HEK293 (cell line): ENCODE results near the gene SCFD2.

Experiments
- CTCF ChIA-PET: fragments of 350-600 bp; formaldehyde crosslinking; extraction: SDS; loops from one replicate; lab custom pipeline; 2021; ENCODE audit warnings: antibody characterized with exemption; lab: Yijun Ruan, JAX
- POLR2A ChIA-PET: fragments of 300-600 bp; formaldehyde crosslinking; extraction: SDS; loops from one replicate; lab custom pipeline; 2020; ENCODE audit warnings: antibody characterized with exemption, inconsistent platforms; lab: Yijun Ruan, JAX
- H3K27ac ChIP-seq: fragments of 200-500 bp; sonication (Bioruptor generic); 2 replicates; pipeline ENCODE4 v1.5.1; 2014; ENCODE audit warnings: low read depth, low read length, control low read depth, inconsistent platforms; ENCODE audit errors: extremely low read depth
- H3K36me3 ChIP-seq, 2 experiments: fragments of 200-500 bp in 1 of 2; sonication (Bioruptor generic) in 1 of 2; 1 replicate in 1 of 2; 2 replicates in 1 of 2; pipeline ENCODE4 v1.5.1; 2014 to 2017; ENCODE audit warnings: inconsistent platforms in 2 of 2, low read length in 2 of 2; ENCODE audit not compliant: control insufficient read depth in 2 of 2, insufficient read depth in 1 of 2
- H3K4me1 ChIP-seq: fragments of 200-500 bp; sonication (Bioruptor generic); 2 replicates; pipeline ENCODE4 v1.5.1; 2014; ENCODE audit warnings: mild to moderate bottlenecking, low read length, inconsistent platforms; ENCODE audit not compliant: control insufficient read depth, insufficient read depth
- H3K4me3 ChIP-seq: 2 replicates; pipeline ENCODE4 v1.5.1; 2011; ENCODE audit warnings: low read depth, mild to moderate bottlenecking, control low read depth, low read length, moderate library complexity
- H3K9me3 ChIP-seq: fragments of 200-500 bp; sonication (Bioruptor generic); 2 replicates; pipeline ENCODE4 v1.5.1; 2014; ENCODE audit warnings: low read depth, low read length, inconsistent platforms; ENCODE audit not compliant: control insufficient read depth, insufficient read depth
- GLI4 ChIP-seq: fragments of 450-650 bp; formaldehyde crosslinking; IDR thresholded peaks from 2 replicates; pipeline ENCODE4 v1.5.1; 2016; ENCODE audit warnings: missing biosample characterization, missing genetic modification characterization
- GLIS1 ChIP-seq: fragments of 450-650 bp; formaldehyde crosslinking; IDR thresholded peaks from 2 replicates; pipeline ENCODE4 v1.5.1; 2016; ENCODE audit warnings: missing biosample characterization, missing genetic modification characterization
- HIC1 ChIP-seq: fragments of 450-650 bp; formaldehyde crosslinking; IDR thresholded peaks from 2 replicates; pipeline ENCODE4 v1.5.1; 2016; ENCODE audit warnings: missing biosample characterization, missing genetic modification characterization
- SP3 ChIP-seq: fragments of 450-650 bp; formaldehyde crosslinking; IDR thresholded peaks from 2 replicates; pipeline ENCODE4 v1.5.1; 2016; ENCODE audit warnings: missing biosample characterization, missing genetic modification characterization
- YY1 ChIP-seq: fragments of 450-650 bp; formaldehyde crosslinking; IDR thresholded peaks from 2 replicates; pipeline ENCODE4 v1.5.1; 2018; ENCODE audit warnings: missing biosample characterization, missing genetic modification characterization
- ZBTB6 ChIP-seq: fragments of 450-650 bp; formaldehyde crosslinking; IDR thresholded peaks from 2 replicates; pipeline ENCODE4 v1.5.1; 2017; ENCODE audit warnings: missing biosample characterization, missing genetic modification characterization
- ZFP41 ChIP-seq: fragments of 450-650 bp; formaldehyde crosslinking; IDR thresholded peaks from 2 replicates; pipeline ENCODE4 v1.5.1; 2016; ENCODE audit warnings: missing biosample characterization, missing genetic modification characterization, borderline replicate concordance
- ZNF10 ChIP-seq: fragments of 450-650 bp; formaldehyde crosslinking; IDR thresholded peaks from 2 replicates; pipeline ENCODE4 v1.5.1; 2017; ENCODE audit warnings: missing biosample characterization, missing genetic modification characterization
- ZNF157 ChIP-seq: fragments of 450-650 bp; formaldehyde crosslinking; IDR thresholded peaks from 2 replicates; pipeline ENCODE4 v1.5.1; 2016; ENCODE audit warnings: missing biosample characterization, missing genetic modification characterization
- ZNF23 ChIP-seq: fragments of 450-650 bp; formaldehyde crosslinking; IDR thresholded peaks from 2 replicates; pipeline ENCODE4 v1.5.1; 2016; ENCODE audit warnings: missing biosample characterization, missing genetic modification characterization, borderline replicate concordance
- ZNF292 ChIP-seq: fragments of 450-650 bp; formaldehyde crosslinking; IDR thresholded peaks from 2 replicates; pipeline ENCODE4 v1.5.1; 2016; ENCODE audit warnings: low read depth, missing biosample characterization, missing genetic modification characterization, borderline replicate concordance
- ZNF48 ChIP-seq: fragments of 450-650 bp; formaldehyde crosslinking; IDR thresholded peaks from 2 replicates; pipeline ENCODE4 v1.5.1; 2016; ENCODE audit warnings: missing biosample characterization, missing genetic modification characterization
- ZNF488 ChIP-seq: fragments of 450-650 bp; formaldehyde crosslinking; IDR thresholded peaks from 2 replicates; pipeline ENCODE4 v1.5.1; 2016; ENCODE audit warnings: missing biosample characterization, missing genetic modification characterization
- ZNF513 ChIP-seq: fragments of 450-650 bp; IDR thresholded peaks from 2 replicates; pipeline ENCODE4 v1.5.1; 2018; ENCODE audit warnings: missing biosample characterization, missing genetic modification characterization
- ZNF585B ChIP-seq: fragments of 450-650 bp; formaldehyde crosslinking; IDR thresholded peaks from 2 replicates; pipeline ENCODE4 v1.5.1; 2016; ENCODE audit warnings: missing biosample characterization, missing genetic modification characterization
- ZNF658 ChIP-seq: fragments of 450-650 bp; formaldehyde crosslinking; IDR thresholded peaks from 2 replicates; pipeline ENCODE4; 2016; ENCODE audit warnings: missing biosample characterization, missing genetic modification characterization
- ZNF776 ChIP-seq: fragments of 450-650 bp; formaldehyde crosslinking; IDR thresholded peaks from 2 replicates; pipeline ENCODE4 v1.5.0; 2017; ENCODE audit warnings: missing biosample characterization, missing genetic modification characterization, borderline replicate concordance
- TF ChIP-seq, protein P1 (sequence below): fragments of 450-650 bp; formaldehyde crosslinking; IDR thresholded peaks from 2 replicates; pipeline ENCODE4 v1.5.1; 2016; ENCODE audit warnings: missing biosample characterization, missing genetic modification characterization

Gene SCFD2

DNA sequence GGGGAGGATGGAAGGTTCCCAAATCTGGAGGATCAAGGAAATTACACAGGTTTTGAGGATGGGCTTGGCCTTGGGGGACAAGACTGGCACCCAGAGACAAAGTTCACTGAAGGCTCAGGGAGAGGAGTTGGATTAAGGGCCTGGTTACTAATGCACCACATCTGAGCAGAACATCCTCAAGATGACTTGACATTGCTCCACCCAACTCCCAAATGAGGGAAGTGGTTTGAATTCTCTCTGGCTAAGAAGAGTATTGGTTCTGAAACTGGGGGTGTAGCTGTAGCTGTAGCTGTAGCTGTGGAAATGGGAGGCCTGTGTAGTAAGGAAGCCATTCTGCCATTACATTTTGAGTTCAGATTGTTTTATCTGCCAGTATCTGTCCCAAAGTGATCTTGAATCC lies 374.4 kb downstream of the SCFD2 start (continued):
- TF ChIP-seq ZNF776 (tag by site-specific recombination) (no peak), ZNF157 (tag by site-specific recombination) (no peak), ZNF23 (tag by site-specific recombination) (no peak), ZNF585B (tag by site-specific recombination) (no peak), ZBTB6 (no peak), SP3 (tag by site-specific recombination) (no peak), ZNF488 (tag by site-specific recombination) (no peak), ZNF513 (tag by site-specific recombination) (no peak), HIC1 (tag by site-specific recombination) (no peak), ZNF10 (no peak)

- no peak overlapping the region for H3K4me3 ChIP-seq
- ChIA-PET CTCF (interaction anchor here (1.5 kb wide), 1 partner anchor 1244 kb away, joined by 7 read pairs; no protein-coding TSS in a partner anchor), POLR2A (no interaction called here)
- no peaks in the 10 kb centered on the region for H3K36me3 ChIP-seq
- H3K9me3 ChIP-seq: no peaks in the 10 kb centered on the region
- no peak overlapping the region for H3K27ac ChIP-seq
- H3K4me1 ChIP-seq: 0 out of 2 replicates have a peak, but pooled peaks cover 2% of the 10 kb centered on the region
- TF ChIP-seq ZNF658 (tag by site-specific recombination) (no peak), GLI4 (tag by site-specific recombination) (no peak), YY1 (no peak), ZNF23 (tag by site-specific recombination) (no peak), GLIS1 (tag by site-specific recombination) (no peak), ZNF48 (tag by site-specific recombination) (no peak), ZFP41 (tag by site-specific recombination) (no peak), ZNF292 (no peak)
- TF ChIP-seq, protein P1, sequence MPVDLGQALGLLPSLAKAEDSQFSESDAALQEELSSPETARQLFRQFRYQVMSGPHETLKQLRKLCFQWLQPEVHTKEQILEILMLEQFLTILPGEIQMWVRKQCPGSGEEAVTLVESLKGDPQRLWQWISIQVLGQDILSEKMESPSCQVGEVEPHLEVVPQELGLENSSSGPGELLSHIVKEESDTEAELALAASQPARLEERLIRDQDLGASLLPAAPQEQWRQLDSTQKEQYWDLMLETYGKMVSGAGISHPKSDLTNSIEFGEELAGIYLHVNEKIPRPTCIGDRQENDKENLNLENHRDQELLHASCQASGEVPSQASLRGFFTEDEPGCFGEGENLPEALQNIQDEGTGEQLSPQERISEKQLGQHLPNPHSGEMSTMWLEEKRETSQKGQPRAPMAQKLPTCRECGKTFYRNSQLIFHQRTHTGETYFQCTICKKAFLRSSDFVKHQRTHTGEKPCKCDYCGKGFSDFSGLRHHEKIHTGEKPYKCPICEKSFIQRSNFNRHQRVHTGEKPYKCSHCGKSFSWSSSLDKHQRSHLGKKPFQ: no peak
These were observed 375.2 kb downstream of the SCFD2 start for GRCh38 chr4:52990706-52991105.
